Measurements from ENCODE around the gene ADGRB2. TPM values are rescaled to one million over a fixed set of nuclear protein-coding genes. Genes with fewer than 3 reads are reported as not detected.

The ADGRB2 gene
- total RNA-seq, 2 experiments from 2014 or later, result 0.39 to 0.71 TPM

DNA sequence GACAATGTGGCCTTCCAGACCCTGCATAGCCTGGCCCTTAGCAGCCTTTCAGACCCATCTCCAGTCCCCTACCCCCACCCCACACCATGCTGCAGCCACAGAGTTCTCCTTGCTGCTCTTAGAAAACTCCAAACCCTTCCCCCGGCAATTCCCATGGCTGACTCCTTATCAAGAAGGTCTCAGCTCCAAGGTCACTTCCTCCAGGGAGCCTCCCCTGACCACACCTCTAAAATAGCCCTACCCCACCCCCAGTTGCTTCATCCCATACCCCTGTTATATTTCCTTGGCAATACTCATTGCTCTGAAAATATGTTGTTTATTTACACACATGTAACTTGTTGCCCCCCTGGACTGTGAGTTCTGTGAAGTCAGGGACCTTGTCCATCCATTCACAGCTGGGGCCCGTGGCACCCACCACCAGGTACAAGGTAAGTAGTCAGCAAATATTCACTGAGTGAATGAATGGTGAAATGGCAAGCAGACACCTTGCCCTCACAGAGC lies 4.3 kb upstream of the ADGRB2 start:
- no peaks in the 10 kb centered on the region for H3K36me3 Mint-ChIP-seq (ENCODE audit: low read depth)
- peaks cover 12% of the 10 kb centered on the region for H3K27me3 Mint-ChIP-seq
- TF ChIP-seq, protein P1, sequence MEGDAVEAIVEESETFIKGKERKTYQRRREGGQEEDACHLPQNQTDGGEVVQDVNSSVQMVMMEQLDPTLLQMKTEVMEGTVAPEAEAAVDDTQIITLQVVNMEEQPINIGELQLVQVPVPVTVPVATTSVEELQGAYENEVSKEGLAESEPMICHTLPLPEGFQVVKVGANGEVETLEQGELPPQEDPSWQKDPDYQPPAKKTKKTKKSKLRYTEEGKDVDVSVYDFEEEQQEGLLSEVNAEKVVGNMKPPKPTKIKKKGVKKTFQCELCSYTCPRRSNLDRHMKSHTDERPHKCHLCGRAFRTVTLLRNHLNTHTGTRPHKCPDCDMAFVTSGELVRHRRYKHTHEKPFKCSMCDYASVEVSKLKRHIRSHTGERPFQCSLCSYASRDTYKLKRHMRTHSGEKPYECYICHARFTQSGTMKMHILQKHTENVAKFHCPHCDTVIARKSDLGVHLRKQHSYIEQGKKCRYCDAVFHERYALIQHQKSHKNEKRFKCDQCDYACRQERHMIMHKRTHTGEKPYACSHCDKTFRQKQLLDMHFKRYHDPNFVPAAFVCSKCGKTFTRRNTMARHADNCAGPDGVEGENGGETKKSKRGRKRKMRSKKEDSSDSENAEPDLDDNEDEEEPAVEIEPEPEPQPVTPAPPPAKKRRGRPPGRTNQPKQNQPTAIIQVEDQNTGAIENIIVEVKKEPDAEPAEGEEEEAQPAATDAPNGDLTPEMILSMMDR (IDR thresholded peaks at IDR 0.05), result no peak
- peaks cover 4 to 7% of the 10 kb centered on the region in 2 experiments for H3K27me3 ChIP-seq (ENCODE audit: control insufficient read depth in 1 of 2, insufficient read depth in 2 of 2, low read length in 2 of 2)
- H3K27ac Mint-ChIP-seq, result no peak overlapping the region
- DNase-seq (no peak), ATAC-seq (ENCODE audit: poor library complexity) (no peak)
- H3K27ac ChIP-seq (ENCODE audit: low read depth in 1 of 2, low read length in 2 of 2), result no peak overlapping the region
- H3K4me1 ChIP-seq (ENCODE audit: insufficient read depth, low read length), result peaks cover 46% of the 10 kb centered on the region
- ChIA-PET CTCF (interaction anchor here (2.6 kb wide), 1 partner anchor 20 kb away, joined by 12 read pairs; no protein-coding TSS in a partner anchor), POLR2A (no interaction called here)
- no peaks in the 10 kb centered on the region for H3K36me3 ChIP-seq (ENCODE audit: insufficient read depth, low read length)
- H3K4me1 Mint-ChIP-seq (ENCODE audit: low read depth), result peaks cover 56% of the 10 kb centered on the region
- H3K4me3 ChIP-seq (ENCODE audit: low read length), result no peak overlapping the region
- H3K9me3 Mint-ChIP-seq, result no peaks in the 10 kb centered on the region
- no peaks in the 10 kb centered on the region for H3K9me3 ChIP-seq (ENCODE audit: control insufficient read depth in 1 of 2, insufficient read depth in 1 of 2, low read length in 2 of 2)
- intact Hi-C loops (cut with DNase I, micrococcal nuclease), result no loop called here
- no peak overlapping the region for H3K4me3 Mint-ChIP-seq

DNA sequence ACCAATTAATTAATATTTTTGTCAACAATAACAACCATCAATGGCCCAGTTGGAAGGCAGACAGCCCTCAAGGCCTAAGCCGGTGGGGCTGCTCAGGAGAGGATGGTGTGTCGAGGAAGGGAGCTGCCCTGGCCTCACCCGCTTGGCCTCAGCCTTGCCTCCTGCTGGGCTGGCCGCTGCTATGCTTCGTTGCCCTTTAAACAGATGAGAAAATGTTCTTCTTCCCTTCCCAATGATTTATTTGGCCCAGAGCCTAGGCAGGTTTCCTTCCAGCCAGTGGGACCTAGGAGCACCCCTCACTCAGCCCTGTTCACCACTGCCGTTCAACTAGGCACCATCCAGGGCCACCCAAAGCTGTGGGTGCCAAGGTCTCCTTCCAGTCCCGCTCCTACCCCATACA lies 3.1 kb upstream of the ADGRB2 start:
- TF ChIP-seq, protein P1 (IDR thresholded peaks at IDR 0.05), result no peak
- Mint-ChIP-seq H3K4me1 (ENCODE audit: low read depth) (peaks cover 51% of the 10 kb centered on the region), H3K4me3 (no peak overlapping the region), H3K9me3 (no peaks in the 10 kb centered on the region), H3K36me3 (ENCODE audit: low read depth) (no peaks in the 10 kb centered on the region), H3K27ac (no peak overlapping the region), H3K27me3 (peaks cover 13% of the 10 kb centered on the region)
- DNase-seq (no peak), ATAC-seq (ENCODE audit: poor library complexity) (no peak)
- Histone ChIP-seq H3K27ac (ENCODE audit: low read depth in 1 of 2, low read length in 2 of 2) (no peak overlapping the region), H3K36me3 (ENCODE audit: insufficient read depth, low read length) (no peaks in the 10 kb centered on the region), H3K4me3 (ENCODE audit: low read length) (no peak overlapping the region), H3K4me1 (ENCODE audit: insufficient read depth, low read length) (peaks cover 46% of the 10 kb centered on the region), H3K27me3 (ENCODE audit: control insufficient read depth in 1 of 2, insufficient read depth in 2 of 2, low read length in 2 of 2) (peaks cover 8 to 10% of the 10 kb centered on the region in 2 experiments), H3K9me3 (ENCODE audit: control insufficient read depth in 1 of 2, insufficient read depth in 1 of 2, low read length in 2 of 2) (peaks cover 0 to 4% of the 10 kb centered on the region in 2 experiments)
- ChIA-PET CTCF (interaction anchor here (3.6 kb wide), 1 partner anchor 22 kb away, joined by 14 read pairs; no protein-coding TSS in a partner anchor), POLR2A (no interaction called here)
- intact Hi-C loops (cut with DNase I, micrococcal nuclease), result no loop called here

DNA sequence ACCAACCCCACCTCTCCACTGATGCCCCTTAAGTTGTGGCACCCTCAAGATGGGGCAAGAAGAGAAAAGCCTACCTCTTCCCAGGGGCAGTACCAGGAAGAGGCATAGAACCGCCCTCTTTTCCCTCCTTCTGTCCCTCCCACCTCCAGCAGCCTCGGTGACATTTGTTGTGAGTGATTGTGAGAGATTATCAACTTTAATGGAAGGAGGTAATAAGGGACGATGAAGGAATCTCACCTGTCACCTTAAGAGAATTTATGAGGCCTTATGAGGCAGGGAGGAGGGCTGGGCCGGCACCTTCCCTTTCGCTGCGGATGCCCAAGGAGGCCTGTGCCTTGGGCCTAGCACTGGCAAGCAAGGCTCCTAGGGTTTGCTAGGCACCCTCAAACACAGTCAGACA lies 1.4 kb upstream of the ADGRB2 start:
- H3K27ac Mint-ChIP-seq, result no peak overlapping the region
- ATAC-seq (ENCODE audit: poor library complexity) (no peak), DNase-seq (no peak)
- H3K9me3 Mint-ChIP-seq, result no peaks in the 10 kb centered on the region
- Histone ChIP-seq H3K36me3 (ENCODE audit: insufficient read depth, low read length) (no peaks in the 10 kb centered on the region), H3K27ac (ENCODE audit: low read depth in 1 of 2, low read length in 2 of 2) (no peak overlapping the region), H3K4me3 (ENCODE audit: low read length) (no peak overlapping the region), H3K27me3 (ENCODE audit: control insufficient read depth in 1 of 2, insufficient read depth in 2 of 2, low read length in 2 of 2) (peaks cover 11% of the 10 kb centered on the region in 2 experiments), H3K4me1 (ENCODE audit: insufficient read depth, low read length) (peaks cover 50% of the 10 kb centered on the region), H3K9me3 (ENCODE audit: control insufficient read depth in 1 of 2, insufficient read depth in 1 of 2, low read length in 2 of 2) (peaks cover 0 to 4% of the 10 kb centered on the region in 2 experiments)
- peaks cover 44% of the 10 kb centered on the region for H3K4me1 Mint-ChIP-seq (ENCODE audit: low read depth)
- intact Hi-C loops (cut with DNase I, micrococcal nuclease), result no loop called here
- TF ChIP-seq, protein P1 (IDR thresholded peaks at IDR 0.05), result no peak
- peak overlapping the region; percentile 38 for H3K4me3 Mint-ChIP-seq
- ChIA-PET CTCF (interaction anchor here (1.2 to 3.6 kb wide), 3 partner anchors 12 to 24 kb away, joined by 3 to 14 read pairs (median 3); no protein-coding TSS in a partner anchor), POLR2A (interaction anchor here (1.7 kb wide), 1 partner anchor 24 kb away, joined by 4 read pairs; no protein-coding TSS in a partner anchor)
- H3K36me3 Mint-ChIP-seq (ENCODE audit: low read depth), result no peaks in the 10 kb centered on the region
- H3K27me3 Mint-ChIP-seq, result peaks cover 15% of the 10 kb centered on the region

Measured in CD4-positive, alpha-beta T cell (primary cell).